H1 (cell line): ENCODE results near the gene SLC8A1. TPM values are rescaled to one million over a fixed set of nuclear protein-coding genes. Genes with fewer than 3 reads are reported as not detected.

Experiments
- BACH1 ChIP-seq: IDR thresholded peaks from 2 replicates; pipeline ENCODE4 v1.6.1; 2012; ENCODE audit warnings: low read length, improper control_type of control experiment
- CEBPB ChIP-seq: IDR thresholded peaks from 2 replicates; pipeline ENCODE4 v1.6.1; 2012; ENCODE audit warnings: low read depth, low read length
- GABPA ChIP-seq: IDR thresholded peaks from 2 replicates; pipeline ENCODE4 v1.6.1; 2011; ENCODE audit warnings: mild to moderate bottlenecking, low read length, moderate library complexity, borderline replicate concordance; ENCODE audit not compliant: insufficient read depth
- JUN ChIP-seq: IDR thresholded peaks from 2 replicates; pipeline ENCODE4 v1.6.1; 2011; ENCODE audit warnings: low read depth, mild to moderate bottlenecking, improper control_type of control experiment, low read length
- POLR2A ChIP-seq, 2 experiments: IDR thresholded peaks; 1 replicate in 1 of 2; 2 replicates in 1 of 2; pipeline ENCODE4 v1.6.1; 2011; ENCODE audit warnings: low read depth in 2 of 2, low read length in 2 of 2, mild to moderate bottlenecking in 2 of 2; ENCODE audit errors: control extremely low read depth in 1 of 2
- POLR2AphosphoS5 ChIP-seq: IDR thresholded peaks from 2 replicates; pipeline ENCODE4 v1.6.1; 2011; ENCODE audit warnings: low read depth, low read length
- polyA plus RNA-seq, 7 experiments: library from polyadenylated mRNA; depleted of rRNA in 3 of 7; stranded (reverse) in 5 of 7; unstranded in 2 of 7; fragments of >200 nt in 5 of 7; fragments of 200-250 nt in 2 of 7; gene quantifications; 1 replicate in 5 of 7; 2 replicates in 1 of 7; 4 replicates in 1 of 7; pipeline versions ENCODE4 v1.2.1 to v1.2.3, GENCODE V29; 2011 to 2013; ENCODE audit warnings: missing spikeins in 2 of 7, mixed read lengths in 2 of 7
- total RNA-seq: library from RNA; stranded (reverse); fragmentation: NEBNext Ultra II Directional; extraction: Animal tissue kit (Norgen Biotek cat#: 25700); gene quantifications from 2 replicates; pipeline ENCODE4 v1.2.1, GENCODE V29; 2021

The SLC8A1 gene
- total and polyA plus RNA-seq, 2 of the 8 experiments (the other 6 are each of a cell fraction or from before 2014, with no cell fraction given): 0.68 to 3.6 TPM

- TF ChIP-seq CEBPB (no peak), POLR2A (IDR thresholded peaks at IDR 0.05; ENCODE audit: control extremely low read depth in 1 of 2, low read depth in 2 of 2, low read length in 2 of 2) (no peak), POLR2AphosphoS5 (no peak), GABPA (no peak), BACH1 (no peak), JUN (no peak)
These were observed 1.7 kb downstream of the SLC8A1 start (continued) for GRCh38 chr2:40450066-40450795.
